ENCODE measurements around the gene SMG5.
A peak's percentile ranks its signal among the peaks of the same experiment; 100 is the strongest.

Gene SMG5

DNA sequence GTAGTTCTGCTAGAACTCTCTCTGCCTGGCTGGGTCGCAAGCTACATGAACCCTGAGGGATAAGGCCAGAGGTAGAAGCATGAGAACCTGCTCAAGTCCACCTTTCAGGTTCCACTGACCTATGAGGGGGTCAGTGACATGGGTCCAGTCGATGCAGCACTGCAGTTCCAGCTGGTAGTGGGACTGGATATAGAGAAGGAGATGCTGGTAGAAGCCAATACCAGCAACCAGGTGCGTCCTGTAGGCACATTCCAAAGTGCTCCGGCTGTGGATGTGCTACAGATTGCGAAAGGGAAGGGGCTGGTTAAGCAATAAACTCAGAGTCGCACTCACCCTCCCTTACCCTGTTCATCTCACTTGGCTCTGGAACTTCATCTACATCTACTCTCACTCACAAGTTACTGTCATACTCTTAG, 5.7 kb downstream of the SMG5 start:
- DNase-seq: peak; percentile 35

DNA sequence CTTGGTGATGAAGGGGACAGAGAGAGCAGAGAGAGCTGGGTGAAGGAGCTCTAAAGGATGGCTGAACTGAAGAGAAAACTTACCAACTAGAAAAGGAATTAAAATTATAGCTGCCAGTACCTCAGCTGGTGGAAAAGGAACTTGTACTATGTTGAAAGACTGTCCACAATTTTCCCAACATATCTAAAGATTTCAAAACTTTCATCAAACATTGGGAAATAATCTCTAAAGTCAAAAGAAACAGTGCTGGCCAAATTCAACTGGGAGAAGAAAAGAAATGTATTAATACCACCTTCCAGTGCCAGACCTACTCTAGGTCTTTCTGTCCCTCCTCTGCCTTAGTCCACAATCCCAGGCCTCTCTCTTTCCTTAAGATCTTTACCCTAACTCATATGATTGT, 6.1 kb downstream of the SMG5 start:
- peak; percentile 18 for DNase-seq

DNA sequence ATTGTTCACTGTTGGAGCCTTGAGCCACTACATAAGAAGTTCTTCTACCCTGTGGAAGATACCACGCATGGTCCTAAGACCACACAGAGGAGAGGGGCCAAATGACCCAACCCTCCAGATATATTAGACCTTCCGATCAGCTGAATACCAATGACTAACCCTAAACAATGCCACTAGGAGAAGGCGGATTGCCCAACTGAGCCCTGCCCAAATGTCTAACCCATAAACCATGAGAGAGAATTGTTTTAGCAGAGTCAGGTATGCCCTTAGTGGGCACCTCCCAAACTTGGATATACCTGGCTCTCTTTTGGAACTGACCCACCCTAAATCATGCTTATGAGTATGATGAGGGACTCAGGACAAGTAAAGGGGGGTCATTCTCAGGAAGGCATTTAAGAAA, 12.3 kb downstream of the SMG5 start:
- DNase-seq: no peak

DNA sequence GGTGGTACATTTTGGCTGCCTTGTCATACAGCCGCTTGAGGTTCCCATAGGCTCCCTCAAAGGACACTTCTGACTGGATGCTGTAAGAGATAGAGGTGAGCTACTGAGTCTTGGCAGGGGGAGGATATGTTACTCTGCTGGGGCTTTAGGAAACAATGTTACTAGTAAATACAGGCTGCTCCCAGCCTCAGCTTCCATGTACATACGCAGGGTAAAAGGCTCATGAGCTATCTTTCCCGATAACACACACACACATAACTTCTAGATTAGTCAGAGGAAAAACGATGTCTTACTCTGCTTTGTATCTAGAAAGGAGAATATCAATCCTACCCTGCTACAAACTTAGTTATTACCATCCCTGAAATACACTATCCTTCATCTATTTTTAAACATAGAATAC, 14.3 kb downstream of the SMG5 start:
- no peak for DNase-seq

DNA sequence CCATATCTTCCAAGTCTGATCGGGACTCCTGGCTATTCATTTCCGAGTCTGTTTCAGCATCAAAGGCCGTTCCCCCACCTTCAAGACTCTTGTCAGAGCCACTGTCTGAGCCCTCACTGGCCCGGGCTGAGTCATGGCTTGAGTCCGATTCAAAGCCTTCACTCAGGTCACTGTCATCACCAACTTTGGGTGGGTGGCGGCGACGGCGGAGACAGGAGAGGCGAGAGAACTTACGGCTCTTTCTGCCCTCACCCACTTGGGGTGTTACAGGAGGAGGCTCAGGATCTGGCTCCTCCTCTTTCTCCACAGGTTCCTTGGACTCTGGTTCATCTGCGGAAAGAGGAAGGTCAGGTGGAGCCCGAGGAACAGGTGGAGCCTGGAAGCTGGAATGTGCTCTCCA, 16.6 kb downstream of the SMG5 start:
- DNase-seq: no peak

DNA sequence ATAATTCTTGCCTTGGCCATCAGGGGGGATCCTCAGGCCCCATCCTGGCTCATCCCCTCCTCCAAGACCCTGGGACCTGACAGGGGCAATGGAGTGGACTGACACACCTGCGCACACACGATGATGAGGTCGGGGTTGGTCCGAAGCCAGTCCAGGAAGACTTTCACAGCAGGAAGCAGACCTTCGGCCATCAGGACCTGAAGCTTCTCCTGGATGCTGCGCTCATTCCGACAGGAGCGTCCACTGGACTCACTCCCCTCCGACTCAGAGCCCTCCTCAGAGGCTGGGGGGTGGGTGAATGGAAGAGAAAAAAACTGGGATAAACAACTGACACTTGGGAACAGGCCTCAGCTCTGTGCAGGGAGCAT, 19.4 kb downstream of the SMG5 start:
- DNase-seq: no peak

DNA sequence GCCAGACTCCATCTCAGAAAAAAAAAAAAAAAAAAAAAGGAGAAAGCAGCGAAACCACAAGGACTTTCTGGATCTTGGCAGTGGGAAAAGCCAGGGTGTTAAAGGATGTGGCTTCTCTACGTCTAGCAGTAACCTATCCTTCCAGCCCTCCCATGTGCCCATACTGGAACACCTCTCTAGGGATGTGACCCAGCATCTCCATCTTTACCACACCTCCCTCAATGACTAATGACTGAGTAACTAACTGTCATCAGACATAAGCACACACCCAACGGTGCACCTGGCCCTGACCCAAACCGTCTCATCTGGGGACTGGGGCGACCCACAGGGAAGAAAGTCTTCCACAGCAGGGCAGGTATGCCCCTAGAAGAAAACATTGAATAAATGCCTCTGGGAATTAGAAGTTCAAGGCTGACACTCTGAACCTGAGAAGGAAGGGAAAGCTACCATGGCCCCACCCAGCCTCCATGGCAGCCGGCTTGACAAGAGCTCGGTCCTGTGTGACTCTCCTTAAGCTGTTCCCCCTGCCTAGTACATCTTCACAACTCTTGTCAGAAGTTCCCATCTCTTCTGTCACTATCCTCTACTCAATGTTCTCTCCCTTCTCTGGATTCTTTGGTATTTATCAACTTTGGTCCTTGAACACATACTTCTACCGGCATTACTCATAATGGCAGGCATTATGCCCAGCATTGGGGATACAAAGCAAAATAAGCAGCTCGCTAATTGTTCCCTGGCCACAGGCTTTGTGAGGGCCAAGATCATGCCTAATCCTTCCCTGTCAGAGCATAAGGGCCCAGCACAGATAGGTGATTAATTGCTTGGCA, 20.0 kb downstream of the SMG5 start:
- no peak for DNase-seq

DNA sequence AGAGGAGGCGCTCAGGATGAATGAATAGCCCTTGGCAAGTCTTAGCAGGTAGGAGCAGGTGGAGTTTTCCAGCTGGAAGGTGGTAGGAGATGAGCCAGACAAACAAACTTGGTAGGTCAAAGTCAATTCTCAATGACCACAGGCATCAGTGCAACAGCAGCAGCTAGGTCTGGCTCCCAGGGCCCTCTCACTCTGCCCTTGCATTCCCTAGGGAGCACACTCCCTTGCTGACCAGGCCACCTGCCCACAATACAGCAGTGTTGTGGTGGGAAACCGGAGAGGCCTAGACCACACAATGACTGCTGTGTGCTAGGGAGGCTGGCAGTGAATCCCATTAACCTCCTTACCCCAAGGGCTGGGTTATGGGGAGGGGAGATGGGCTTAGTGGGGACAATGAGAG, 21.7 kb downstream of the SMG5 start:
- DNase-seq: no peak

DNA sequence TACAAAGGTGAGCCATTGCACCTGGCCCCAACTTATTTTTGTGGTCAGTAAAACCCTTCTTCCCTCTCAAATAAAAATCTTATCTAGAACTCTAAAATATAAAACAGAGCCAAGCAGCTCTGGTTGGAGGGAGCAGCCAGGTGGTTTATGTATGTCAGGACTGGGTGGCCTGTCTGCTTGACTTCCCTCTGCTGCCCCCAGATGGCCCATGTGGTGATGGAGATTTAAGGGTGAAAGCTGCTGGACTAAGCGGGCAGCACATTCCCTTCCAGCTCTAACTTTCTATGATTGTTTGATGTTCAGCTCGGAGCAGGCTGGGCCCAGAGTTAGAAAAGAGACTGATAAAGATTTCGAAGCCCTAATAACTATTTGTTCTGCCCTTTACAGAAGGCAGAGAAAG, 22.8 kb downstream of the SMG5 start:
- no peak for DNase-seq

DNA sequence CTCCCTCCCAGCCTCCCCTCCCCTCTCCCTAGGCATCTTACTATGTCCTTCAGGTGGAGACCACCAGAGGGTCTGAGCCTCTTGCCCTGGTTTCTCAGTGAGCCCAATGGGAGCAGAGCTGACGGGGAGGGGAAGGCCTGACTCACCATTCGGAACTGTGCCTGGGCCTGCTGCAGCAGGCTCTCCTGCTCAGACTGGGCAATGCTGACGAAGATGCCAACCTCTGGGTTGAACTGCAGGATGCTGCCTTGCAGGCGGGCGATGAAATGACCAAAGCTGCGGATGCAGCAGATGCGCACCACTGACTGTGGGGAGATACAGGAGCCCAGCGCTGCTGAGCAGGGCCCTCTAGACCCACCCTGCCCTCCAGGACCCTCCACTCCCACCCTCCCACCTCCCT, 23.8 kb downstream of the SMG5 start:
- no peak for DNase-seq

DNA sequence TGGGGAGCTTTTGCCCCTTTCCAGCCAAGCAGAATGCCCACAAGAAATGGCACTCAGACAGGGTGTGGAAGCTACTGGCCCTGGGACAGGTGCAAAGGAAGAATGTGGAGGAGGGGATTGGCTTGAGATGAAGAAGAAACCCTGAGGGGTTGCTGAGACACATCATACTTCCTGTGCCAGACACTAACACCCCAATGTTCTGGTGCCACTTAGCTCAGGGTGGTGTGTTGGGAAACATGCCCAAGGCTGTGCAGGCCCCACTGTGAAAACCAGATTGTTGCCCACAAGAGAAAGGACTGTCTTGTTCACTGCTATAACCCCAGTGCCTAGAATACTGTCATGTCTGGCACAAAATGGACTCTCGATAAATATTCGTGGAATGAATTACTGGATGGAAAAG, 24.9 kb downstream of the SMG5 start:
- no peak for DNase-seq

DNA sequence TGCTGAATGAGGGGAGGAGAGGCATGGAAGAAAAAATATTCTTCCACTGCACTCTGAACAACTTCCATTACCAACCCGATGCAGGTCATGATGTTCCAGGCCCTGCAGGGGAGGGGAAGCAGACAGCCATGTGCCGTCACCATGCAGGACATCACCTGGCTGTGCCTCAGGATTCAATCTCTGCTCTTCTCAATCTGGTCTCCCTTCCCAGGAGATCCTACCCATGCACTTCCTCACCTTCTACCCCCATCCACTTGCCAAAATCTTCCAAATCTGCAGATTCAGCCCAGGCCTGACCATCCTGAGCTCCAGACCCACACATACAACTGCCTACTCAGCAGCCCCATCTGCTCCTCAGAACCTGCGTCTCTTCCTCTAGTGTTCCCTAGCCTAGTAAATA, 29.0 kb downstream of the SMG5 start:
- DNase-seq: no peak

DNA sequence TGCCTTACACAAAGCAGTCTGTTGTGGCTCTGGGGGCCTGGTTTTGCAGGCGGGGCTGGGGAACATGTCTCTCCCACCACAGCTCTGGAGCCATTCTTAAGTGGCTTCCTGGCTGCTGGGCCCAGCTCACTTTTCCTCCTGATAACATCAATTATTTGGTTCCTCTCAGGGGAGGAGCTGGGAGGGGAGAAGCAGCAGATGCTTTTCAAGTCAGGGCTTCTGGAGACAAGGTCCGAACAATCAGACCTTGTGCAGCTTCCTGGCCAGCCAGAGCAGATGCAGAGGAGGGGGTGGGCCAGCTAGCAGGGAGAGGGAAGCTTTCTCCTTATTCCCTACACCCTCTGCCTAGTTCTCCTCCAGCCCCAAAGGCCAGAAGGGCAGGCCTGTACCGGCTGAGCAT, 31.1 kb downstream of the SMG5 start:
- no peak for DNase-seq

DNA sequence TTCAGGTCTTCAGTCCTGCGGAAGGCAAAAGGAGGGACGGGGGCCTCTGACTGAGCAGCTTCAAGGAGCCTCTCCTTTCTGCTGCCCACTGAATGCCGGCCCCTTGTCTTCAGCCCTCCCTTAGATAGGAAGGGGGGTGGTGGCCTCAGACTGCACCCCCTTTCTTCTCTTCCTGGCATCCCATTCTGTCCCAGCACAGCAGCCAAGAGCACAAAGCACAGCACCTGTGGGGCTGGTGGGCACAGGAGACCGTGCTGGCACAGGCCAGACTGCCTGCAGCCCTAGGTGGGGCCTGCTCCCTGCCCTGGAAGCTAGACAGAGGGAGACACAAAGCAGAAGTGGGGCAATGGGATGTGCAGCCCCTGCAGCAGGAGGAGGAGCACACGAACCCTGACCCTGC, 33.0 kb downstream of the SMG5 start:
- no peak for DNase-seq

DNA sequence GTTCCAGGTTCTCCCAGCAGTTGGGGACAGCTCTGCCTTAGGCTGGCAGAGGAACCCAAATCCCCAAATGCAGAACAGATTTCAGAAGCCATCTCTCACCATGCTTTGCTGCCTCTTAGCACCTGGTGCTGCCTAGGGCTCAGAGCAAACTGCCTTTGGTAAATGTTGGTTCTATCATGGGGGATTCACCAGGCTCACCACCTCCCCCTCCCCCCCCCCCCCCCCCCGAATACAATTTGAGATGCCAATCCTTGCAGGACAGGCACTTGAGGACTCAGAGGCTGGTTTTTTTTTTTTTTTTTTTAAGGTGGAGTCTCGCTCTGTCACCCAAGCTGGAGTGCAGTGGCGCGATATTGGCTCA, 34.3 kb downstream of the SMG5 start:
- no peak for DNase-seq

DNA sequence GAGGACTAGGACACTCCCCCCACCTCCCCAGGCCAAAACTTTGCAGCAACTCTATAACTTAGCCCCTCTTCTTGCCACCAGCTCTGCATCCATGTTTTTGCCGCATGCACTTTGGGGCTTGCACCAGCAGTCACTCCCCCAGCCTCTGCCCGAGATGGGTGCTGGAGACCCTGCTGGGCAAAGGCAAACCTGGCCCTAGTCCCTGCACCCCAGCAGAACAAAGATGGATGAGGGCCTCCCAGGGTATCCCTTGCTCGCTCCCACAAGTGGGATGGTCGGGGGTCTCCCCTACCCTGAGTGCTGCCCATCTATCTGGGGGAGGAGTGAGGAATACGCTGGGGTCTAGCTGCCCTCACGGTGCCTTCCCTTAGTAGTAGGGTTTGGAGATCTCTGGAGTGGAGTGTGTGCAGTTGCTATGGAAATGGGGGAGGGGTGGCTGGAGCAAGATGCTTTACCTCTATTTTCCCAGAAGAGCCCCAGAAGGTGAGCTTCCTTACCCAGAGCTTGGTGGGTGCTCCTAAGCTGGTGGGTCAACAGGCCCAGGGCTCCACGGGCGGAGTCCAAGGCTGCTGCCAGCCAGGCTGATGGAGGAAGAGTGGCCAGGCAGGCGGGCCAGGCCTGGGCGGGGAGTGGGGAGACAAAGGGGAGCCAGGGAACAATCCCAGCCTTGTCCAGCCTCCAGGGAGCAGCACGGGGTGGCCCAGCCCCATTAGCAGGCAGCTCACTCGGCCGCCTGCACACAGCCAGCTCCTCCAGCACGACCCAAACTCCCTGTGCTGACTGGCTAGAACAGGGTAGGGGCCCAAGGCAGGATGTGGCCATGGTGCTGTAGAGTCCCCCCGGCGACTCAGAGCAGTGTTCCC, 34.9 kb downstream of the SMG5 start, which contains the start of gene PAQR6:
PAQR6 (minus strand) TSS at position 597 of the 863 bp plus-strand sequence. CDS start 1,325 bp downstream, outside the sequence.
- DNase-seq: no peak

DNA sequence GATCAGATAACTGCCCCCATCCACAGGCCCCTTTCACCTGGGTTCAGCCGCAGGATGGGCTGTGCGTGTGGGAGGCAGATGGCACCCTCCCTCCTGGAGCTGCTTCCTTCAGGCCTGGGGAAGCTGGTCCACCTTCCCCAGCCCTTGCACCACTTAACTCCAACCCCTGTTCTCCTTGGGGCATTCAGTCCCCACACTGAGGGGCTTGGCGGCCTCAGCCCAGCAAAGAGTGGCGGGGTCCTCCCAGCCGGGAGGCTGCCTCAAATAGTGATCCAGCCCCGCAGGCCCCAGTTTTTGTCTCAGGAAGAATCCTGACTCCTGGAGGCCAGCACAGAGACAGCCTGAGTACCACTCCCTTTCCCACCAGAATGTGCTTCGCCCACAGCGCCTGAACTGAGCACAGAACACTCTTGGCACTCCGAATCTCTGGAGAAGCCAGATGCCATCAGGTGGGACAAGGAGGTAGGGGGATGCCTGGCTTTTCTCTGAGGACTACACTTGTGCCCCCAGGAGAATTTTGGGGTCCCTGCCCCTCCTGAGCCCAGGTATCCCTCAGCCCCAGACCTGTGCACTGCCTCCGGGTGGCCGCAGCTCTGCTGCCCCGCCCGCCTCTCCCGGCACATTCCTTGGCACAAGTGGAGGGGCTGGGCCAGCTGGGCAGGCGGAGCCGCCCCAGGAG, 35.7 kb downstream of the SMG5 start:
- no peak for DNase-seq

DNA sequence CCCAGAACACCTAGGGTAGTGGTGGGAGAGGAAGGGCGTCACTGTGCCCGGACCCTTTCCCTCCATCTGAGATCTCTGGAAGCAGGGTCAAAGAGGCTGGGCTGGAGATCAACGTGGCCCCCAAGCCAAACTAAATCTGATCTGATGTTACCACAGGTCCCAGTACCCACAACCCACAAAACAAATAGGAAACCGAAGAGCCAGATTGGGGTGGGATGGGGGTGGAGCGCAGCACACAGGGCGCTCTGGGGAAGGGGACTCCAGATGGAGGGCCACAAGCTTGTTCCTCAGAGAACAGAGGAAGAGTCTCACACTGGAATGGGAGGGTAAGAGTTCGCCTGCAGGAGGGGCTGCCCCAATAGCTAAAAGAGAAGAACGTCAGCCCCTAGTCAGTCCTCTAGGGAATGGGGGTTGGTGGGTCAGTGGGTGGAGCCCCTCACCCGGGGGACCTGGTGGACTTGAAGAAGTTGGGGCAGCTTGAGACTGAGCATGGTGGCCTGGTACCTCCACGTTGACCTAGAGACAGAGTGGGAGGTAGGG, 36.3 kb downstream of the SMG5 start:
- DNase-seq: no peak

DNA sequence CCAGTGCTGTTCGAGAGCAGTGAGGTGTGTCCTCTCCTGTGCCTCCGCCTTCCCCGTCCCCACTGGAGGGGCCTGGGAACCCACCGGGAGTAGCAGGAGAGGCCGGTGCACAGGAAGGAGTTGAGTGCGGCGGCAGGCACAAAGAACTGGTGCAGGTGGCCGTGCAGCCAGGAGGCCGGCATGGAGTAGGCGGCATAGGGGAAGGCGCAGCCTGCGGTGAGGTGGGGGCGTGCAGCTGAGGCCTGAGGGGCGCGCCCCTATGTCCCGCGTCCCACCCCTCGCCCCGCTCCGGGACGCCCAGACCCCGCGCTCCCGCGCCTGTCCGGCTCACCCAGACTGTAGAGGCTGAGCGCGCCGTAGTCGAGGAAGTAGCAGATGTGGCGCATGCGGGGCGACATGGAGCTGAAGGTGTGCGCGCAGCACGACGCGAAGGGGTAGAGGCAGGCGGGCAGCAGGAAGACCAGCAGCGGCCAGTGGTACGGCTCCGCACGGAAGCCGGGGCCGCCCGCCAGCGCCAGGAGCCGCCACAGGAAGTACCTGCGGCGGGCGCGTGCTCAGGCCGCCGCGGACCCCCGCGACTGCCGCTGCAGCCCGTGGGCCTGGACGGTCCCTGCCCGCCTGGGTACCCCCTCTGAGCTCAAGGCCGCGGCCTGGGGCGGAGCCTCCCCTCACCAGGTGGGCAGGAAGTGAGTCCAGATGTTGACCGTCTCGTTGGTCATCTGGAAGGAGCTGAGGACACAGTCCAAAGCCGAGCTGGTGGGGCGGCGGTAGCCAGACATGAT, 37.0 kb downstream of the SMG5 start:
- no peak for DNase-seq

DNA sequence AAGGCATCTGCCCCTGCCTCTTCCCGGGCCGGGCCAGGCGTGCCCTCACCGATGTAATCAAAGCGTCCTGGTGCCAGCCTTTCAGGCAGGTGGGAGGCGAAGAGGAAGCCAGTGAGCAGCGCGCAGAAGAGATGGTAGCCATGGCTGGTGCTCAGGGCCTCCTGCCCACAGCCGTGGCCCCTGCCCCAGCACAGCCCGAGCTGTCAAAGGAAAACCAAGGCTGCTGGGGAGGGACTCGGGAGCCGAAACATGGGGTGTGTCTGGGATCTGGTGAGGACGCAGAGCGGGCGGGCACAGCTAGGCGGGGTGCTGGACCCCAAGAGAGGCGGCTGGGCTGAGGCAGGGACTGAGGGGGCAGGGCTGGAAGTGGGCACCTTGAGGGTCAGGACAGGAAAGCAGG, 37.9 kb downstream of the SMG5 start:
- DNase-seq: no peak

DNA sequence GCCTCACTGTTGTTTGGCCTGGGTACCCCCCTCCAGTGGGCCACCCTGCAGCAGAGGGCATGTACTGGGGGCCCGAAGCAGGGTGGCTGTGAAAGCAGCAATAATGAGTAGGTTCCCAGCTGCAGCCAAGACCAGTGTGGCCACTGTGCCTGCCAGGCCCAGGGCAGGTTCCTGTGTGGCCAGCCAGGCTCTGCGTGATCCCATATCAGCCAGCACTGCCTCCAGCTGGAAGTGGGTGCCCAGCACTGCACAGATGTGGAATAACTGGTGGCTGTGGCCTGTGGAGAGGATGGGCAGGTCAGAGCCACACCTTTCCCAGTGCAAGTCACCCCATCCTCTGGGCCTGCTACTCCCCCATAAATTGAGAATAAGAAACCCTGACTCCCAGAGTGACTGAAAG, 38.5 kb downstream of the SMG5 start:
- DNase-seq: no peak

DNA sequence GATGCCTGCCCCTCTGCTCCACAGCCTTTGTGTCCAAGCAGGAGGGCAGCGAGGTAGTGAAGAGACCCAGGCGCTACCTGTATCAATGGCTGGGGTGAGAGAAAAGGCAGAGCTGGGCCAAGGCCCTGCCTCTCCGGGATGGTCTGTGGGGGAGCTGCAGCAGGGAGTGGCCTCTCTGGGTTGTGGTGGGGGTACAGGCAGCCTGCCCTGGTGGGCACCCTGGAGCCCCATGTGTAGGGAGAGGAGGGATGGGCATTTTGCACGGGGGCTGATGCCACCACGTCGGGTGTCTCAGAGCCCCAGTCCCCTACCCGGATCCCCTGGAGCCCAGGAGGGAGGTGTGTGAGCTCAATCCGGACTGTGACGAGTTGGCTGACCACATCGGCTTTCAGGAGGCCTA, 39.9 kb downstream of the SMG5 start:
- DNase-seq: no peak

DNA sequence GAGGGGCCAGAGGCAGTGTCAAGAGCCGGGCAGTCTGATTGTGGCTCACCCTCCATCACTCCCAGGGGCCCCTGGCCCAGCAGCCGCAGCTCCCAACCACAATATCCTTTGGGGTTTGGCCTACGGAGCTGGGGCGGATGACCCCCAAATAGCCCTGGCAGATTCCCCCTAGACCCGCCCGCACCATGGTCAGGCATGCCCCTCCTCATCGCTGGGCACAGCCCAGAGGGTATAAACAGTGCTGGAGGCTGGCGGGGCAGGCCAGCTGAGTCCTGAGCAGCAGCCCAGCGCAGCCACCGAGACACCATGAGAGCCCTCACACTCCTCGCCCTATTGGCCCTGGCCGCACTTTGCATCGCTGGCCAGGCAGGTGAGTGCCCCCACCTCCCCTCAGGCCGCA, 40.7 kb downstream of the SMG5 start, which contains the start of gene BGLAP:
BGLAP (plus strand) TSS at position 259 of the 400 bp plus-strand sequence; CDS start at position 307, 48 bp downstream.
- no peak for DNase-seq

Data from suppressor macrophage treated with lipopolysaccharide for 4 hours (primary cell).